ENCODE data around the gene FAM228A.
"Not testable (repeated sequence)": the region's sequence is repeated elsewhere in the genome, so short reads cannot be mapped to it uniquely, and the experiment has no call there.

FAM228A gene

GRCh38 chr2:24174851-24175277, at the start of gene FAM228A:
TSS of gene FAM228A (plus strand) at chr2:24175053. CDS start at chr2:24175481, 428 bp downstream.
- no peak for DNase-seq

GRCh38 chr2:24125956-24126355, 48.9 kb upstream of the FAM228A start:
- DNase-seq: no peak

DNA sequence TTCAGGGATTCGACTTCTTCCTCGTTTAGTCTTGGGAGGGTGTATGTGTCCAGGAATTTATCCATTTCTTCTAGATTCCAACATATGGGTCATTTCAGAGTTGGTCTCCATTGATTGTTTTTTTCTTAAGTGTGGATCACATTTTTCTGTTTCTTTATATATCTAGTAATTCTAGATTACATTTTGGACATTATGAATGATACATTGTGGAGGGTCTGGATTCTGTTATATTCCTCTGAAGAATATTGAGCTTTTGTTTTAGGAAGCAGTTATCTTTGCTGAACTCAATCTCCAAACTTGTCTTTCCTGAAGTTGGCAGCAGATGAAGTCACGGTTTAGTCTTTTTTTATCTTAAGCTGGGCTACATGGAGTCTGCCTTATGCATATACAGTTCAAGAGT, 42.3 kb upstream of the FAM228A start:
- DNase-seq: no peak

GRCh38 chr2:24140305-24140704, 34.5 kb upstream of the FAM228A start:
- DNase-seq: not testable (repeated sequence)

GRCh38 chr2:24147364-24147763, 27.5 kb upstream of the FAM228A start:
- no peak for DNase-seq

DNA sequence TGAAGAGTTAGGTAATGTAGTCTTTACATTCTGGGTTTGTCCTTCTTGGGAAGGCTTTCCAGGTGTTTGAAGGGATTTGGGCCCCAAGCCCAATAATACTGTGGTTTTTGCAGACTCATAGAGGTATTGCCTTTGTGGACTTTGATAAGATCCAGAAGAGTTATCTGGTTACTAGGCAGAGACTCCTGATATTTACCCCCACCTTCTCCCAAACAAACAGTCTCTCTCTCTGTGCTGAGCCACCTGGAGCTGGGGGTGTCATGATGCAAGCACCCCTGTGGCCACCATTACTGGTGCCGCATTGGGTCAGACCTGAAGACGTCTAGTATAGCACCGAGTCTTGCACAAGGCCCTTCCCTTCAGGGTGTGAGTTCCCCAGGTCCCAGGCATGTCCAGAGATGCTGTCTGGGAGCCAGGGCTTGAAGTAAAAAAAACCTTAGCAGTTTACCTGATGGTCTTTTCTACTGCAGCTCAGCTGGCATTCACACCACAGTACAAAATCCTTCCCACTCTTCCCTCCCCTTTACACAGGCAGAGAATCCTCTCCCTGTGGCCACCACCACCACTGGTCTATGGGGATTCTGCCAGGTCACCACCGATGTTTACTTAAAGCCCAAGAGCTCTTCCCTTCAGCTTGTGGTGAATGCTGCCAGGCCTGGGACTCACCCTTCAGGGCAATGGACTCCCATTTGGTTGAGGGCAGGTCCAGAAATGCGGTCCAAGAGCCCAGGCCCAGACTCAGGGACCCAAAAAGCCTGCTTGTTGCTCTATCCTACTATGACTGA, 22.2 kb upstream of the FAM228A start:
- no peak for DNase-seq

- no peak for DNase-seq
Measured at GRCh38 chr2:24153478-24153877, 21.4 kb upstream of the FAM228A start.

- DNase-seq: no peak
Measured at GRCh38 chr2:24158131-24158530, 16.7 kb upstream of the FAM228A start.

DNA sequence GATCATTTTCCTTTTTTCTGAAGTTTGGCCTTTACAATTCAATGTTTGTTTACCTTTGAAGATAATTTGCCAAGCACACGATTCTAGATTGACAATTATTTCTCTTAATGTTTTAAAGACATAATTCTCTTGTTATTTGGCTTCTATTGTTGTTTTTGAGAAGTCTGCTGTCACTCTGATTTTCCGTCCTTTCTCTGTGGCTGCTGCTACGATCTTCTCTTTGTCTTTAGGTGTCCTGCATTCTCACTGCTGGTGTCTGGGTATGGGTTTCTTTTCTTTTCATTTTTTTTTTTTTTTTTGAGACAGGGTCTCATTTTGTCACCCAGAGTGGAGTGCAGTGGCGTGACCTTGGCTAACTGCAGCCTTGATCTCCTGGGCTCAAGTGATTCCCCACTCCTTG, 15.1 kb upstream of the FAM228A start:
- no peak for DNase-seq

DNA sequence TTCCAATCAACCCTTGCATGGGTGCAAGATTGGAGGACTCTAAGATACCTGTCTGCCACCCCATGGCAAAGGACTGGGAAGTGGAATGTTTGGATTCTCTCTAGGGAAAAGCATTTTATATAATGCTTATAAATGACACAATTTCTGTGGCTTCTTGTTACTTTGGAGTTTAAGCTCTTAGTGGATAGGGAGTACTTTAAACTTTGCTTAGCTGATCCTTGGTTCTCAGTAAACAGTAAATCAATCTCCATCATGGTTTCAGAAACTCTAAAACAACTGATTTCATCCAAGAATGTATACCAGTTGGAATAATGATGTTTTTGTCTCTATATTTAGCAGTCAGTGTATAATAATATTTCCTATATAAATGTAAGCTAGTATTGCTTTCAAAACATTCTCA, 14.1 kb upstream of the FAM228A start:
- DNase-seq: no peak

GRCh38 chr2:24162494-24162893, 12.4 kb upstream of the FAM228A start:
- DNase-seq: no peak

DNA sequence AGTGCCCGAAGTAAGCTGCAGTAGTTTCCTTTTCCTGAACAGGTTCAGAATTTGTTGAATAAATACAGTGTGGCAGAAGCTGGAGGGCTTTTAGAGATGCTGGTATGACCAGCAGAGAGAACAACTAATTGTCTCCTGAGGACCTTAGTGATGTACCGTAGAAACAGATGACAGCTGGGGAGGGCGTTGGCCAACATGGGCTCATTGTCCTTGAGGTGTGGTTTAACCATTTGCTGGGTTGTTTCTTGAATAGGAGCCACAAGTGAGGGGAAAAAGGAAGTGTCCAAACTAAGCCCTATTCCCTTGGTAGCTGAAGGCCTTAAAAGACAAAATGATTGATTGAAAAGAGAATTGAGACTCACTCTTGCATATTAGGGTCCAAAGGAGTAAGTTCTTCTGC, 11.7 kb upstream of the FAM228A start:
- no peak for DNase-seq

DNA sequence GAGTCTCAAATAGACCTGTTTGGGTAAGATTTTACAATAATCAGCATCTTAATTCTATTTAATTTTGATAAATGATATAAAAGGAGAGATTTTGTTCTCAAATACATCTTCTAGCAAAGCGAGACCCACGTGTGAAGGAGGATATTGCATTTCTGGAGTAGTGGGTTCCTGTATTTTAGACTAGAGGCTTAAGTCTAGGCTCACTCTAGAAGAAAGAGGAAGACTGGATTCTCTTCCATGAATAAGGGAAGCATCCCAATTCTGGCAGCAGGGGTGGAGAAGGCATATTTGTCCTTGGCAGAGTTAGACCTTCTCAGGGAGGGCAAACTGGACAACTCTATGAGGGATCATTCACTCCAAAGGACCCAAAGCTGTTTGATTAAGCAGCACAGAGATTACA, 11.3 kb upstream of the FAM228A start:
- DNase-seq: no peak

GRCh38 chr2:24164416-24164973, 10.4 kb upstream of the FAM228A start:
- DNase-seq: peak; percentile 41

- DNase-seq: no peak
Measured at GRCh38 chr2:24169023-24169422, 5.8 kb upstream of the FAM228A start.

DNA sequence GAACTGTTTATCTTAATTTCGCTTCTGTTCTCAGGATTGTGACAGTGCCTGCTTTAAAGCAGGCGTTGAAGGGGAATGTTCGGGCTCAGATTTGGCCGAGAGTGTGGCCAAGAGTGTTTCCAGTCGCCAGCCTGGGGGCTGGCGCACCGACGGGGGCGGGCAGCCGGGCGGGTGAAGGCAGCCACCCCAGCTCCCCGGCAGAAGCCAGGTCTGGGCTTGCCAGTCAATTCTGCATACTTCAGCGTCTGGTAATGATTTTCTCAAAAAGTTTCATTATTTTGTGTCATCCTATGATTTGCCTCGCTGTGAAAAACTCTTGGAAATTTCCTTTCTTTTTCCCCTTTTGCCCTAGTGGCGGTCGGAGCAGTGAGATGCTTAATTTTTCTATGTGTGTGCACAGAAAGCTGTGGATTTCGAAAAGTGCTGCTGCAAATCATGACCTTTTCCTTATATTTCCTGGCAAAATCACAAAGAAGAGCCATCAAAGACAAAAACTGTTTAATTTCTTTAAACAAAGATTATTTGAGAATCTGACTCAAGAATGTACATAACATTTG, 856 bp downstream of the FAM228A start:
- no peak for DNase-seq

DNA sequence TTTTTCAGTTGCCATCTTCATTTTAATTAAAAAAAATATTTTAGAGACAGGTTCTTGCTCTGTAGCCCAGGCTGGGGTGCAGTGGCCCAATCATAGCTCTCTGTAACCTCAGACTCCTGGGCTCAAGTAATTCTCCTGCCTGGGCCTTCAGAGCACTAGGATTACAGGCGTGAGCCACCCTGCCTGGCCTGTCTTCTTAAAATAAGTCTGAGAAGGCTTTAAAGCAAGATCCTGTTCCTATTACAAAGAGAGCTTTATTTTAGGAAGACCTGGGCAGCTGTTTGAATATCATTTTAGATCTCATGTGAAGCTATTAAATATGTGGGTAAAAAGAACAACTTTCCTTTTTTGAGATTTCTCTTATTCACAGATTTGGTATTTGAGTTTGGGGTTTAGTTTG, 1.5 kb downstream of the FAM228A start:
- no peak for DNase-seq

DNA sequence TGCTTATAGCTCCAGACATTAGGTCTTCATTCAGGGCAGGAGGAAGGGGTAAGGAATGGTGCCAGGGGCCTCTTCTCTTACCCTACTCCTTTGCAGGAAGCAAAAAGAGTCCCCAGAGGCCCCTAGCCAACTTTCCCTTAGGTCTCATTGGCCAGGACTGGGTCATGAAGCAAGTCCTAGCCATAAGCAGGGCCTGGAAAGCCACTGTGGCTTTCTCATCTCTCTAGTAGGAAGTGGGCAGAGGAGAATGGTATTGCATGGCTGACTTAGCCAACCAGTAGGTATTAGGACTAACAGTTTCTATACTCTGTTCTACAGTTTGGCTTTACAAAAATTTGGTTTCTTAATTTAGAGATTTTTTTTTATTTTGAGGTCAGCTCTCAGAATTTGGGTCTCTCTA, 4.8 kb downstream of the FAM228A start:
- no peak for DNase-seq

DNA sequence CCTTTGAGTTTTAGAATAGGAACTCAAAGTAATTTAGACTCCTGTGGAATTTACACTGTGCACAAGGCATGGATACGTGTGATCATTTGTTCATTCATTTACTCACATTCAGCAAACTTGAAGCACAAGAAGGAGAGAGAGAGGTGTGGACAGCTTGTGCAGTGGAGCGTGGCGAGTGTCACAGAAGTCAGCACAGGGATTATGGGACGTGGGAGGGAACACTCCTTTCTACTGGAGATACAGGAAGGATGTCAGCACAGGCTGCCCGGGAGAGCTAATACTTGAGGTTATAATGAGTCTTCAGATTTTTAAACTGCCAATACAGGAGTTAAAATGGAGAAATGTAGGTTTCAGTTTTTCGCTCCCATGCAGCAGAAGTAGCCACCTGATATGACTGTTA, 7.0 kb downstream of the FAM228A start:
- no peak for DNase-seq

DNA sequence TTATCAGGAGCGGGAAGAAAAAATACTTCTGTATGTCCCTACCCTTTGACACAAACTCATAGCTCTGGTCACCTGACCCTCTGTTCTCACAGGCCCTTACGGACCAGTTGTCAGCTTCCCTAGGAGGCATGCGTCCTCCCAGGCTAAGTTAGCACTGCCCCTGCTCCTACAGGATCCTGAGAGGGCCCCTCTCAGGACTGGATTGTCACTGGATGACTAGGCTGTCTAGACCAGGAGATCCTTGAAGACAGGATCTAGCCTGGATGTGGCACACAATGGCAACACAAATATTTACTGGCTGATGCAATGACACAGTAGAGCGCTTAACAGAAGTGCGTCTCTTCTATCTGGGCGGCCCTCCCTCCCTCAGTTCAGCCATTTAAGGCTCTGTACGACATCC, 7.7 kb downstream of the FAM228A start:
- no peak for DNase-seq

- no peak for DNase-seq
Measured at GRCh38 chr2:24183366-24184069, 8.7 kb downstream of the FAM228A start.

- no peak for DNase-seq
Measured at GRCh38 chr2:24189551-24189950, 14.7 kb downstream of the FAM228A start.

DNA sequence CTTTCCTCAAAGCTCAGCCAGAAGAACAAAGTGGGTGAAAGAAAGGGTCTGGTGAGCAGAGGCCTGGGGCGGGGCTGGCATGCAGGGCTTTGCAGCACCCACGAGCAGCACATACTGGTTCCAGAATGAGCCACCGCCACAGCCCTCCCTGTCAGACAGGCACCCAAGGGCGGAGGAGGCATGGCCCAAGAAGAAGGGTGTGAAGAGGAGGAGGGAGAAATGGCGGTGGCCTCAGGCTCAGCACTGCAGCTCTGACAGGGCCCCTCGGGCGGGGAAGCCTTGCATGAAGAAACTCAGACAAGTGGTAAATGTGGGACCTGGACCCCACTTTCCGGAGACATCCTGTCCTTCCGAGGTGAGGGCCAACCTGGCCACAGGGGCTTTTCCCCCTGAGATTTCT, 15.7 kb downstream of the FAM228A start:
- no peak for DNase-seq

- no peak for DNase-seq
Measured at GRCh38 chr2:24191156-24191555, 16.3 kb downstream of the FAM228A start.

Data from GDM1 (cell line).